ENCODE measurements around the gene AIFM1.

AIFM1 gene

GRCh38 chrX:130085551-130086446, 79.8 kb downstream of the AIFM1 start:
- no peak overlapping the region for H3K4me3 ChIP-seq (ENCODE audit: low read depth, low read length)
- TF ChIP-seq, protein P1, sequence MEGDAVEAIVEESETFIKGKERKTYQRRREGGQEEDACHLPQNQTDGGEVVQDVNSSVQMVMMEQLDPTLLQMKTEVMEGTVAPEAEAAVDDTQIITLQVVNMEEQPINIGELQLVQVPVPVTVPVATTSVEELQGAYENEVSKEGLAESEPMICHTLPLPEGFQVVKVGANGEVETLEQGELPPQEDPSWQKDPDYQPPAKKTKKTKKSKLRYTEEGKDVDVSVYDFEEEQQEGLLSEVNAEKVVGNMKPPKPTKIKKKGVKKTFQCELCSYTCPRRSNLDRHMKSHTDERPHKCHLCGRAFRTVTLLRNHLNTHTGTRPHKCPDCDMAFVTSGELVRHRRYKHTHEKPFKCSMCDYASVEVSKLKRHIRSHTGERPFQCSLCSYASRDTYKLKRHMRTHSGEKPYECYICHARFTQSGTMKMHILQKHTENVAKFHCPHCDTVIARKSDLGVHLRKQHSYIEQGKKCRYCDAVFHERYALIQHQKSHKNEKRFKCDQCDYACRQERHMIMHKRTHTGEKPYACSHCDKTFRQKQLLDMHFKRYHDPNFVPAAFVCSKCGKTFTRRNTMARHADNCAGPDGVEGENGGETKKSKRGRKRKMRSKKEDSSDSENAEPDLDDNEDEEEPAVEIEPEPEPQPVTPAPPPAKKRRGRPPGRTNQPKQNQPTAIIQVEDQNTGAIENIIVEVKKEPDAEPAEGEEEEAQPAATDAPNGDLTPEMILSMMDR (IDR thresholded peaks at IDR 0.05; ENCODE audit: insufficient read depth, low read length, missing control alignments) = no peak
- ChIA-PET CTCF (interaction anchor here (1.3 to 2.2 kb wide), 4 partner anchors 8 to 107 kb away, joined by 3 to 6 read pairs (median 4); no protein-coding TSS in a partner anchor), POLR2A (no interaction called here)
- DNase-seq (ENCODE audit: low read depth, low spot score) = no peak

DNA sequence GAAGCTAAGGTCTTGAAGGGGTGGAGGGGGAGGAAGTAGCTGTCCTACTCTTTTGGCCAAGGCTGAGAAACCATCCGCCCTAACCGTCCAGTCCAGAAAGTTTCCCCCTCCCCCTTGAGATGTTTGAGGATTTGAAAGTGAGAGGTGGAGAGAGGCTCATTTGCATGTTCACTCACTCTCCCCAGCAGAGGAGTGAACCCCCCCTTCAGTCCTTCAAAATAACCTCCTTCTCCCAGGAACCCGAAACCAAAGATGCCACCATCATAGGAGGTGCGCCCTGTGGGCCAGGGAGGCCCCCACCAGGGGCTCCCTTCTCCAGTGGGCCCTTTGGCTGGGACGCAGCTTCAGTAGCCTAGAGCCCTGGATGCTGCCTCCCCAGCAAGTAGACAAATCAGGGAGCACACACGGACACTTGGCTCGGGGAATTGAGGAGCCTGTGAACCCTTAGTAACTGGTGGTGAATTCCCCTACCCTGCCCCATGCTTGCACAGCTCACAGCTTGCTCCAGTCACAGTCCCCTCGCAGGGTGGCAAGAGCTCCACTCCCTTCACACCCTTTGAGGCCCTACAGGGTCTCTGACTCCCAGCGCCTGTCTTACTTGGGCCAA, 80.9 kb downstream of the AIFM1 start:
- ChIA-PET POLR2A (no interaction called here), CTCF (interaction anchor here (1.3 to 2.2 kb wide), 2 partner anchors 24 to 108 kb away, joined by 3 to 6 read pairs; no protein-coding TSS in a partner anchor)
- DNase-seq (ENCODE audit: low read depth, low spot score) = no peak
- H3K4me3 ChIP-seq (ENCODE audit: low read depth, low read length) = no peak overlapping the region
- TF ChIP-seq, protein P1 (IDR thresholded peaks at IDR 0.05; ENCODE audit: insufficient read depth, low read length, missing control alignments) = no peak

GRCh38 chrX:130083656-130084382, 81.8 kb downstream of the AIFM1 start:
- TF ChIP-seq, protein P1 (IDR thresholded peaks at IDR 0.05; ENCODE audit: insufficient read depth, low read length, missing control alignments) = no peak
- H3K4me3 ChIP-seq (ENCODE audit: low read depth, low read length) = no peak overlapping the region
- POLR2A ChIA-PET = no interaction called here
- no peak for DNase-seq (ENCODE audit: low read depth, low spot score)
- CTCF ChIA-PET = interaction anchor here (1.3 kb wide), 1 partner anchor 109 kb away, joined by 3 read pairs; no protein-coding TSS in a partner anchor

DNA sequence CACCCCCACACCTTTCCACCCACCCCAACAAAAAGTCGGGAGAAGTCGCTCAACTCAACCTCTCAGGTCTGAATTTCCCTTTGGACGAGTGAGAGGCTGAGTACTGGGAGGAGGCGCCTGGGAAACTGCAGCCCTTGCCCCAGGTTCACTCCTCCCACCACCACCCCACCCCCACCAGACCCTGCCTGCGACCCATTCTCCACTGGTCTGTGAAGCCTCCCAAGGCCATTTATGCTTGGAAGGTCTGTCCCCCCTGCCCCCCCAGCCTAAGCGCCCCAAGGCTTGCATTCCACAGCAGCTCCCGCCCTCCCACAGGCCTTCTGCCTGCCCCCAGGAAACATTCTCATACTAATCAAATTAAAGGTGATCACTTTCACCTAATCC, 82.5 kb downstream of the AIFM1 start:
- CTCF ChIA-PET = no interaction called here
- TF ChIP-seq, protein P1 (IDR thresholded peaks at IDR 0.05; ENCODE audit: insufficient read depth, low read length, missing control alignments) = no peak
- DNase-seq (ENCODE audit: low read depth, low spot score) = no peak
- no peak overlapping the region for H3K4me3 ChIP-seq (ENCODE audit: low read depth, low read length)
- POLR2A ChIA-PET = no interaction called here

GRCh38 chrX:130082244-130083106, 83.2 kb downstream of the AIFM1 start:
- TF ChIP-seq, protein P1 (IDR thresholded peaks at IDR 0.05; ENCODE audit: insufficient read depth, low read length, missing control alignments) = peak; percentile 4
- CTCF ChIA-PET = interaction anchor here (1.5 to 5.6 kb wide), 2 partner anchors 13 to 110 kb away, joined by 6 to 143 read pairs; no protein-coding TSS in a partner anchor
- no peak overlapping the region for H3K4me3 ChIP-seq (ENCODE audit: low read depth, low read length)
- POLR2A ChIA-PET = no interaction called here
- DNase-seq (ENCODE audit: low read depth, low spot score) = no peak

Measured in AG04449 (cell line).